GM12864 (cell line): Measurements from ENCODE around the gene TMEM255B.

Experiments used
- DNase-seq: peaks from one replicate; pipeline ENCODE4 v3.0.0-alpha.2; 2011; ENCODE audit warnings: low read depth
- H3K4me3 ChIP-seq: 2 replicates; pipeline ENCODE4 v1.5.1; 2011; ENCODE audit warnings: mild to moderate bottlenecking, low read depth, low read length, control low read depth
- CTCF ChIP-seq: IDR thresholded peaks from 2 replicates; pipeline ENCODE4 v1.5.1; 2011; ENCODE audit warnings: low read depth, mild to moderate bottlenecking, moderate library complexity, low read length, control low read depth, inconsistent platforms; ENCODE audit errors: missing control alignments

The TMEM255B gene

GRCh38 chr13:113840541-113841352 lies 81.7 kb downstream of the TMEM255B start:
- no peak for TF ChIP-seq CTCF
- H3K4me3 ChIP-seq = no peak overlapping the region
- DNase-seq = no peak

GRCh38 chr13:113841353-113841650 lies 82.3 kb downstream of the TMEM255B start:
- no peak for DNase-seq
- no peak overlapping the region for H3K4me3 ChIP-seq
- TF ChIP-seq CTCF = no peak

GRCh38 chr13:113842336-113843062 lies 83.5 kb downstream of the TMEM255B start:
- TF ChIP-seq CTCF = no peak
- DNase-seq = no peak

GRCh38 chr13:113843063-113843654 lies 84.1 kb downstream of the TMEM255B start:
- no peak for TF ChIP-seq CTCF
- no peak for DNase-seq
- H3K4me3 ChIP-seq = no peak overlapping the region

More at GRCh38 chr13:113842336-113843062, 83.5 kb downstream of the TMEM255B start:
- no peak overlapping the region for H3K4me3 ChIP-seq

GRCh38 chr13:113843864-113844556 lies 85.0 kb downstream of the TMEM255B start:
- H3K4me3 ChIP-seq = no peak overlapping the region
- no peak for TF ChIP-seq CTCF
- DNase-seq = no peak

- DNase-seq = no peak
- no peak overlapping the region for H3K4me3 ChIP-seq
- TF ChIP-seq CTCF = no peak
These were observed 86.0 kb downstream of the TMEM255B start for GRCh38 chr13:113845055-113845454.
